ENCODE data around the gene ARFRP1. TPM values are rescaled to one million over a fixed set of nuclear protein-coding genes. Genes with fewer than 3 reads are reported as not detected.

The ARFRP1 gene
- total and polyA plus RNA-seq, 2 of the 13 experiments (the other 11 are each of a cell fraction or from before 2014, with no cell fraction given): 32.0 to 51.1 TPM

- TF ChIP-seq ZNF737 (CRISPR knock-in tag; IDR thresholded peaks at IDR 0.05; ENCODE audit: borderline replicate concordance) (no peak), ZNF550 (CRISPR knock-in tag; IDR thresholded peaks at IDR 0.05; ENCODE audit: borderline replicate concordance) (no peak), ZNF446 (CRISPR knock-in tag; IDR thresholded peaks at IDR 0.05) (no peak), ZNF75D (CRISPR knock-in tag; IDR thresholded peaks at IDR 0.05; ENCODE audit: borderline replicate concordance) (no peak), ZNF24 (IDR thresholded peaks at IDR 0.05) (no peak), ARHGAP35 (CRISPR knock-in tag; IDR thresholded peaks at IDR 0.05; ENCODE audit: borderline replicate concordance) (no peak; the same call in 1 of the 2 replicates), ZNF274 (CRISPR knock-in tag; IDR thresholded peaks at IDR 0.05) (peak; percentile 4; the same call in 1 of the 2 replicates), KAT7 (CRISPR knock-in tag; IDR thresholded peaks at IDR 0.05; ENCODE audit: borderline replicate concordance) (no peak), KLF15 (CRISPR knock-in tag; IDR thresholded peaks at IDR 0.05; ENCODE audit: borderline replicate concordance) (no peak), ZNF331 (CRISPR knock-in tag; IDR thresholded peaks at IDR 0.05) (no peak), TOE1 (CRISPR knock-in tag; IDR thresholded peaks at IDR 0.05) (no peak), ARNTL (CRISPR knock-in tag; IDR thresholded peaks at IDR 0.05) (no peak), NFYB (CRISPR knock-in tag; IDR thresholded peaks at IDR 0.05) (no peak), SUZ12 (IDR thresholded peaks at IDR 0.05; ENCODE audit: low read depth, low read length) (no peak), CAMTA2 (CRISPR knock-in tag; IDR thresholded peaks at IDR 0.05; ENCODE audit: borderline replicate concordance) (peak; percentile 48)
- TF ChIP-seq, protein P1, sequence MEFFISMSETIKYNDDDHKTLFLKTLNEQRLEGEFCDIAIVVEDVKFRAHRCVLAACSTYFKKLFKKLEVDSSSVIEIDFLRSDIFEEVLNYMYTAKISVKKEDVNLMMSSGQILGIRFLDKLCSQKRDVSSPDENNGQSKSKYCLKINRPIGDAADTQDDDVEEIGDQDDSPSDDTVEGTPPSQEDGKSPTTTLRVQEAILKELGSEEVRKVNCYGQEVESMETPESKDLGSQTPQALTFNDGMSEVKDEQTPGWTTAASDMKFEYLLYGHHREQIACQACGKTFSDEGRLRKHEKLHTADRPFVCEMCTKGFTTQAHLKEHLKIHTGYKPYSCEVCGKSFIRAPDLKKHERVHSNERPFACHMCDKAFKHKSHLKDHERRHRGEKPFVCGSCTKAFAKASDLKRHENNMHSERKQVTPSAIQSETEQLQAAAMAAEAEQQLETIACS (CRISPR knock-in tag; IDR thresholded peaks at IDR 0.05): peak; percentile 59; the same call in 1 of the 2 replicates
- TF ChIP-seq, protein P2, sequence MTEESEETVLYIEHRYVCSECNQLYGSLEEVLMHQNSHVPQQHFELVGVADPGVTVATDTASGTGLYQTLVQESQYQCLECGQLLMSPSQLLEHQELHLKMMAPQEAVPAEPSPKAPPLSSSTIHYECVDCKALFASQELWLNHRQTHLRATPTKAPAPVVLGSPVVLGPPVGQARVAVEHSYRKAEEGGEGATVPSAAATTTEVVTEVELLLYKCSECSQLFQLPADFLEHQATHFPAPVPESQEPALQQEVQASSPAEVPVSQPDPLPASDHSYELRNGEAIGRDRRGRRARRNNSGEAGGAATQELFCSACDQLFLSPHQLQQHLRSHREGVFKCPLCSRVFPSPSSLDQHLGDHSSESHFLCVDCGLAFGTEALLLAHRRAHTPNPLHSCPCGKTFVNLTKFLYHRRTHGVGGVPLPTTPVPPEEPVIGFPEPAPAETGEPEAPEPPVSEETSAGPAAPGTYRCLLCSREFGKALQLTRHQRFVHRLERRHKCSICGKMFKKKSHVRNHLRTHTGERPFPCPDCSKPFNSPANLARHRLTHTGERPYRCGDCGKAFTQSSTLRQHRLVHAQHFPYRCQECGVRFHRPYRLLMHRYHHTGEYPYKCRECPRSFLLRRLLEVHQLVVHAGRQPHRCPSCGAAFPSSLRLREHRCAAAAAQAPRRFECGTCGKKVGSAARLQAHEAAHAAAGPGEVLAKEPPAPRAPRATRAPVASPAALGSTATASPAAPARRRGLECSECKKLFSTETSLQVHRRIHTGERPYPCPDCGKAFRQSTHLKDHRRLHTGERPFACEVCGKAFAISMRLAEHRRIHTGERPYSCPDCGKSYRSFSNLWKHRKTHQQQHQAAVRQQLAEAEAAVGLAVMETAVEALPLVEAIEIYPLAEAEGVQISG (CRISPR knock-in tag; IDR thresholded peaks at IDR 0.05): peak; percentile 54
- TF ChIP-seq, protein P3, sequence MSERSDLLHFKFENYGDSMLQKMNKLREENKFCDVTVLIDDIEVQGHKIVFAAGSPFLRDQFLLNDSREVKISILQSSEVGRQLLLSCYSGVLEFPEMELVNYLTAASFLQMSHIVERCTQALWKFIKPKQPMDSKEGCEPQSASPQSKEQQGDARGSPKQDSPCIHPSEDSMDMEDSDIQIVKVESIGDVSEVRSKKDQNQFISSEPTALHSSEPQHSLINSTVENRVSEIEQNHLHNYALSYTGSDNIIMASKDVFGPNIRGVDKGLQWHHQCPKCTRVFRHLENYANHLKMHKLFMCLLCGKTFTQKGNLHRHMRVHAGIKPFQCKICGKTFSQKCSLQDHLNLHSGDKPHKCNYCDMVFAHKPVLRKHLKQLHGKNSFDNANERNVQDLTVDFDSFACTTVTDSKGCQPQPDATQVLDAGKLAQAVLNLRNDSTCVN (CRISPR knock-in tag; IDR thresholded peaks at IDR 0.05; ENCODE audit: borderline replicate concordance): no peak
- TF ChIP-seq, protein P4, sequence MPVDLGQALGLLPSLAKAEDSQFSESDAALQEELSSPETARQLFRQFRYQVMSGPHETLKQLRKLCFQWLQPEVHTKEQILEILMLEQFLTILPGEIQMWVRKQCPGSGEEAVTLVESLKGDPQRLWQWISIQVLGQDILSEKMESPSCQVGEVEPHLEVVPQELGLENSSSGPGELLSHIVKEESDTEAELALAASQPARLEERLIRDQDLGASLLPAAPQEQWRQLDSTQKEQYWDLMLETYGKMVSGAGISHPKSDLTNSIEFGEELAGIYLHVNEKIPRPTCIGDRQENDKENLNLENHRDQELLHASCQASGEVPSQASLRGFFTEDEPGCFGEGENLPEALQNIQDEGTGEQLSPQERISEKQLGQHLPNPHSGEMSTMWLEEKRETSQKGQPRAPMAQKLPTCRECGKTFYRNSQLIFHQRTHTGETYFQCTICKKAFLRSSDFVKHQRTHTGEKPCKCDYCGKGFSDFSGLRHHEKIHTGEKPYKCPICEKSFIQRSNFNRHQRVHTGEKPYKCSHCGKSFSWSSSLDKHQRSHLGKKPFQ (CRISPR knock-in tag; IDR thresholded peaks at IDR 0.05; ENCODE audit: insufficient replicate concordance): no peak
Observed at GRCh38 chr20:63652192-63652980, 55.4 kb downstream of the ARFRP1 start (continued).
